ENCODE data around the gene NCAM2.

Gene NCAM2

DNA sequence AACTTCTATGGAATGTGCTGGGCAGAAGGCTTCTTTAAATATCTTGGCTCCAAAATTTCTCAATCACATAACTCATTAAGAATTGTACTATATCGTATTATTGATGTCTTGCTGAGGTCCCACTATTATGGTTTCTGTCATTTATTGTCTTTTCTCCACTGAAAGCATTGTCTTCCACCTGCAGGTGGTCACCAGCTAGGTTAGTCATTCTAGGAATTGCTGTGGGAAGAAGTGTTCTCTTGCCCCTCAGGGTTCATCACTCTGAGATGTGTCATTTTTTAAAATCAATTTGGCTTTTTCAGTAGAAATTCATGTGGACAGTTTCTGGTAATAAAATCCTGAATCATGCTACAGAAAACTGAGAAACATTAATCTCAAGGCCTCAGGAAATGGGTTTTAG is 66.1 kb downstream of the NCAM2 start:
- no peak for TF ChIP-seq CEBPB (IDR thresholded peaks at IDR 0.05)
- no peak for TF ChIP-seq RAD21 (IDR thresholded peaks at IDR 0.05; ENCODE audit: low read depth)
- no peak for TF ChIP-seq EGR1 (IDR thresholded peaks at IDR 0.05)
- TF ChIP-seq ZBTB7A (IDR thresholded peaks at IDR 0.05; ENCODE audit: low read depth), result no peak
- no peak for TF ChIP-seq CREB1 (IDR thresholded peaks at IDR 0.05; ENCODE audit: low read depth)
- TF ChIP-seq YY1 (IDR thresholded peaks at IDR 0.05; ENCODE audit: low read depth), result no peak
- TF ChIP-seq, protein P1, sequence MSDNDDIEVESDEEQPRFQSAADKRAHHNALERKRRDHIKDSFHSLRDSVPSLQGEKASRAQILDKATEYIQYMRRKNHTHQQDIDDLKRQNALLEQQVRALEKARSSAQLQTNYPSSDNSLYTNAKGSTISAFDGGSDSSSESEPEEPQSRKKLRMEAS (IDR thresholded peaks at IDR 0.05), result no peak
- TF ChIP-seq, protein P2, sequence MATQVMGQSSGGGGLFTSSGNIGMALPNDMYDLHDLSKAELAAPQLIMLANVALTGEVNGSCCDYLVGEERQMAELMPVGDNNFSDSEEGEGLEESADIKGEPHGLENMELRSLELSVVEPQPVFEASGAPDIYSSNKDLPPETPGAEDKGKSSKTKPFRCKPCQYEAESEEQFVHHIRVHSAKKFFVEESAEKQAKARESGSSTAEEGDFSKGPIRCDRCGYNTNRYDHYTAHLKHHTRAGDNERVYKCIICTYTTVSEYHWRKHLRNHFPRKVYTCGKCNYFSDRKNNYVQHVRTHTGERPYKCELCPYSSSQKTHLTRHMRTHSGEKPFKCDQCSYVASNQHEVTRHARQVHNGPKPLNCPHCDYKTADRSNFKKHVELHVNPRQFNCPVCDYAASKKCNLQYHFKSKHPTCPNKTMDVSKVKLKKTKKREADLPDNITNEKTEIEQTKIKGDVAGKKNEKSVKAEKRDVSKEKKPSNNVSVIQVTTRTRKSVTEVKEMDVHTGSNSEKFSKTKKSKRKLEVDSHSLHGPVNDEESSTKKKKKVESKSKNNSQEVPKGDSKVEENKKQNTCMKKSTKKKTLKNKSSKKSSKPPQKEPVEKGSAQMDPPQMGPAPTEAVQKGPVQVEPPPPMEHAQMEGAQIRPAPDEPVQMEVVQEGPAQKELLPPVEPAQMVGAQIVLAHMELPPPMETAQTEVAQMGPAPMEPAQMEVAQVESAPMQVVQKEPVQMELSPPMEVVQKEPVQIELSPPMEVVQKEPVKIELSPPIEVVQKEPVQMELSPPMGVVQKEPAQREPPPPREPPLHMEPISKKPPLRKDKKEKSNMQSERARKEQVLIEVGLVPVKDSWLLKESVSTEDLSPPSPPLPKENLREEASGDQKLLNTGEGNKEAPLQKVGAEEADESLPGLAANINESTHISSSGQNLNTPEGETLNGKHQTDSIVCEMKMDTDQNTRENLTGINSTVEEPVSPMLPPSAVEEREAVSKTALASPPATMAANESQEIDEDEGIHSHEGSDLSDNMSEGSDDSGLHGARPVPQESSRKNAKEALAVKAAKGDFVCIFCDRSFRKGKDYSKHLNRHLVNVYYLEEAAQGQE (IDR thresholded peaks at IDR 0.05; ENCODE audit: low read depth), result no peak
- no peak for TF ChIP-seq TEAD4 (IDR thresholded peaks at IDR 0.05)
- no peak for TF ChIP-seq FOXM1 (IDR thresholded peaks at IDR 0.05; ENCODE audit: borderline replicate concordance, low read depth)
- TF ChIP-seq TAF1 (IDR thresholded peaks at IDR 0.05; ENCODE audit: low read depth), result no peak
- TF ChIP-seq TCF12 (IDR thresholded peaks at IDR 0.05; ENCODE audit: low read depth), result no peak
- TF ChIP-seq EP300 (IDR thresholded peaks at IDR 0.05; ENCODE audit: borderline replicate concordance), result no peak
- TF ChIP-seq, protein P3, sequence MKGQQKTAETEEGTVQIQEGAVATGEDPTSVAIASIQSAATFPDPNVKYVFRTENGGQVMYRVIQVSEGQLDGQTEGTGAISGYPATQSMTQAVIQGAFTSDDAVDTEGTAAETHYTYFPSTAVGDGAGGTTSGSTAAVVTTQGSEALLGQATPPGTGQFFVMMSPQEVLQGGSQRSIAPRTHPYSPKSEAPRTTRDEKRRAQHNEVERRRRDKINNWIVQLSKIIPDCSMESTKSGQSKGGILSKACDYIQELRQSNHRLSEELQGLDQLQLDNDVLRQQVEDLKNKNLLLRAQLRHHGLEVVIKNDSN (IDR thresholded peaks at IDR 0.05), result no peak
- TF ChIP-seq NFIC (IDR thresholded peaks at IDR 0.05), result no peak

DNA sequence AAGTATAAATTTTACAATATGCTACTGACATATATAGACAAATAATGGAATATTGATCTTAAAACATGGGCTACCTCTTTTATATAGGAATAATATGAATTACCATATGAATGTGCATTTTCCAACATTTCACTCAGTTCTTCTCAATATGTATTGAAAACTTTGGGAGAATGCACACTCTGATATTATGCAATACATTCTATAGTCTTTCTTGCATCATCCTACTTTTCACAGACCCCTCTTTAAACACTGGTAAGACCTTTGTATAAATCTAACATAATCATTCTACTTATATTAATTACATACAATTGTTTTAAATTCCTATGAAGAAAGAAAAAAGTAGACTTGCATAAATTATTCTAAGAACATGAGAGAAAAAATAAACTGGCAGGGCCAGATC is 69.2 kb downstream of the NCAM2 start:
- TF ChIP-seq EGR1 (IDR thresholded peaks at IDR 0.05) (no peak), NFIC (IDR thresholded peaks at IDR 0.05) (no peak), TCF12 (IDR thresholded peaks at IDR 0.05; ENCODE audit: low read depth) (no peak), FOXM1 (IDR thresholded peaks at IDR 0.05; ENCODE audit: borderline replicate concordance, low read depth) (no peak), TEAD4 (IDR thresholded peaks at IDR 0.05) (no peak), ZBTB7A (IDR thresholded peaks at IDR 0.05; ENCODE audit: low read depth) (no peak), EP300 (IDR thresholded peaks at IDR 0.05; ENCODE audit: borderline replicate concordance) (no peak), CEBPB (IDR thresholded peaks at IDR 0.05) (no peak), RAD21 (IDR thresholded peaks at IDR 0.05; ENCODE audit: low read depth) (no peak)
- TF ChIP-seq, protein P1 (IDR thresholded peaks at IDR 0.05), result no peak
- TF ChIP-seq, protein P2 (IDR thresholded peaks at IDR 0.05; ENCODE audit: low read depth), result no peak
- TF ChIP-seq, protein P3 (IDR thresholded peaks at IDR 0.05), result no peak

DNA sequence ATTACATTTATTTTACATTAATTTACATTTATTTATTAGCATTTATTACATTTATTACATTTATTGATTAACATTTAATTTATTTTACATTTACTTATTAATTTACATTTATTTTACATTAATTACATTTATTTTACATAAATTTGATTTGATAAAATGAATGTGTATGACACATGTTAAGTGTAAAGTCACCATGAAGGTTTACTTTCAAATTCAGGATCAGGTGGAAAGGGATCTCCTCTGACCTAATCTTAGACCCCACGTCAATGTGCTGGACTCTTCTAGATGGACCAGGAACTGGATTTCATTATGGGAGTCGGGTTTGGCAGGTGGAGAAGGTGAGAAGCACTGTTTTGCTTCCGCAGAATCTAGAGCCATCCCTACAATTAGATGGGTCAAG is 76.1 kb downstream of the NCAM2 start:
- TF ChIP-seq CREB1 (IDR thresholded peaks at IDR 0.05; ENCODE audit: low read depth) (no peak), CEBPB (IDR thresholded peaks at IDR 0.05) (no peak), TCF12 (IDR thresholded peaks at IDR 0.05; ENCODE audit: low read depth) (no peak), NFIC (IDR thresholded peaks at IDR 0.05) (no peak)

DNA sequence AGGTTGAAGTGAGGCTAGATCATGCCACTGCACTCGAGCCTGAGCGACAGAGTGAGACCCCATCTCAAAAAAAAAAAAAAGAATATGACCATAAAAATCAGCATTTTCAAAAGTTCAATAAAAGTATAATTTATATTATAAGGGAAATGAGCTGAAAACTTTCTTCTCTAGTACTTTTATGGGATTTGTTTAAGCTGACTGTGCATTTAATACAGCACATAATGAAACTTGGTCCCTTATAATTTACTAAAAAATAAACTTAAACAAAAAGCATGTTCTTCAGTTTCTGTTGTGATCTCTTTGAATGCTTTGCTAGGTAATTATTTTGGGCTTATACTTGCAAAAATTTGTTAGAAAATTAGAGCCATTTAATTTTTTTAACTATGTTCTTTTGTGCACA is 77.8 kb downstream of the NCAM2 start:
- TF ChIP-seq EGR1 (IDR thresholded peaks at IDR 0.05) (no peak), TEAD4 (IDR thresholded peaks at IDR 0.05) (no peak), NFIC (IDR thresholded peaks at IDR 0.05) (no peak), YY1 (IDR thresholded peaks at IDR 0.05; ENCODE audit: low read depth) (no peak), TCF12 (IDR thresholded peaks at IDR 0.05; ENCODE audit: low read depth) (no peak), EP300 (IDR thresholded peaks at IDR 0.05; ENCODE audit: borderline replicate concordance) (no peak)

DNA sequence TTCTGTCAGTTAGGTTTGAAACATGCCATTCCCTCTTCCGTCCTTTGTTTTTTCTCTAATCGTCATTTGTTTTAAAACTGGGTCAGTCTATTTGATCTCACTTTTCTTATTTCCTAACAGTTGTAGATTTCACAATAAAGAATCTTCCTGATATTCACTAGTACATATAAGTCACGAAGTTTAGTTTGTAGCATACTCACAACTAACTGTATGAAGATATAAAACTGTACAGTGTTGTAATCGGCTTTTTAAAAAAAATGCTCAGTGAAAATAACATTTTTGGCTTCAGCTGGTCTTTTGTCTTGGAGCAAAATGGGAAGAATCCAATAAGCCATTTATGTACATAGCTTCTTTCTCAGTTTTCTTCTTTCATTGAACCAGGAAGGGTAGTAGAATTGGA is 78.3 kb downstream of the NCAM2 start:
- TF ChIP-seq YY1 (IDR thresholded peaks at IDR 0.05; ENCODE audit: low read depth) (no peak), EGR1 (IDR thresholded peaks at IDR 0.05) (no peak), FOXM1 (IDR thresholded peaks at IDR 0.05; ENCODE audit: borderline replicate concordance, low read depth) (no peak), CEBPB (IDR thresholded peaks at IDR 0.05) (no peak), TAF1 (IDR thresholded peaks at IDR 0.05; ENCODE audit: low read depth) (no peak), TEAD4 (IDR thresholded peaks at IDR 0.05) (no peak)

DNA sequence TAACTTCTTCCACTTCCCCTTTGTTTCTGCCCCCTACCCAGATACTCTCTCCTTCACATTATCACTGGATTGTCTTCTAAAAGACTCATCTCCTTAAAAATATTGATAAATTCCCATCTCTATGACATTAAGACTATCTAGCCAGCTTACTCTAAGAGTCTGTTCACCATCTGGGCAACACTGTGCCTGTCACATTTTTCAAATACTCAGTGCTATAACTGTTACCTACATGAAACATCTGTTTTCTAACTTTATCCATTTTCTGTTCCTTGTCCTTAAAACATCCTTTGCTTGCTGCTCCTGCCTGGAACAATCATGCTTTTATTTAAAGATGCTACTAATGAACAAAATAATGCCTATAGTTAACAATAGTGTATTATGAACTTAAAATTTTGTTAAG is 81.4 kb downstream of the NCAM2 start:
- TF ChIP-seq, protein P1 (IDR thresholded peaks at IDR 0.05), result no peak
- no peak for TF ChIP-seq RAD21 (IDR thresholded peaks at IDR 0.05; ENCODE audit: low read depth)
- TF ChIP-seq, protein P3 (IDR thresholded peaks at IDR 0.05), result no peak
- no peak for TF ChIP-seq NFIC (IDR thresholded peaks at IDR 0.05)
